PC-3 (cell line): ENCODE results near the gene IL21R. TPM values are rescaled to one million over a fixed set of nuclear protein-coding genes. Genes with fewer than 3 reads are reported as not detected.

Experiments
- ATAC-seq: fragments of 200-7000 bp; cut with Tn5 transposase; 2 replicates; pipeline ENCODE4 v1.9.1; 2020; ENCODE audit warnings: mild to moderate bottlenecking, moderate library complexity
- BruUV-seq: library from RNA; stranded (reverse); fragments of 400-500 nt; replicated peaks from 2 replicates; lab custom pipeline; 2021; lab: Mats Ljungman, UMichigan
- CTCF ChIA-PET: fragments of 300-600 bp; sonication (Branson Sonifier 250); formaldehyde crosslinking; loops from one replicate; lab custom pipeline; 2022; ENCODE audit warnings: antibody characterized with exemption; lab: Charles Lee
- POLR2A ChIA-PET: fragments of 300-600 bp; sonication (Branson Sonifier 250); formaldehyde crosslinking; loops from one replicate; lab custom pipeline; 2022; ENCODE audit warnings: antibody characterized with exemption; ENCODE audit not compliant: unreplicated experiment; lab: Charles Lee
- DNase-seq: peaks from one replicate; pipeline ENCODE4 v3.0.0-alpha.2; 2015
- H2AFZ ChIP-seq: fragments of 300-600 bp; sonication (generic); 2 replicates; pipeline ENCODE4 v1.6.0; 2016; ENCODE audit warnings: antibody characterized with exemption, low read length
- H3F3A ChIP-seq: fragments of 300-600 bp; sonication (generic); one replicate; pipeline ENCODE4 v1.6.0; 2017; ENCODE audit warnings: antibody characterized with exemption, low read length, control low read depth, mild to moderate bottlenecking; ENCODE audit not compliant: unreplicated experiment
- H3K27ac ChIP-seq: fragments of 300-600 bp; sonication (generic); 2 replicates; pipeline ENCODE4 v1.5.1; 2016; ENCODE audit warnings: mild to moderate bottlenecking, low read length
- H3K27me3 ChIP-seq: fragments of 300-600 bp; sonication (generic); 2 replicates; pipeline ENCODE4 v1.6.1; 2016; ENCODE audit warnings: low read length, mixed read lengths
- H3K36me3 ChIP-seq: fragments of 300-600 bp; sonication (generic); 2 replicates; pipeline ENCODE4 v1.6.1; 2016; ENCODE audit warnings: low read depth, mixed run types, low read length, mixed read lengths
- H3K4me1 ChIP-seq: fragments of 300-600 bp; sonication (generic); 2 replicates; pipeline ENCODE4 v1.5.1; 2016; ENCODE audit warnings: low read length; ENCODE audit not compliant: insufficient read depth
- H3K4me2 ChIP-seq: fragments of 300-600 bp; sonication (generic); 2 replicates; pipeline ENCODE4 v1.6.0; 2016; ENCODE audit warnings: low read length
- H3K4me3 ChIP-seq: fragments of 300-600 bp; sonication (generic); 2 replicates; pipeline ENCODE4 v1.5.1; 2016; ENCODE audit warnings: mild to moderate bottlenecking, low read length, mixed read lengths
- H3K79me2 ChIP-seq: fragments of 300-600 bp; sonication (generic); 2 replicates; pipeline ENCODE4 v1.6.1; 2017; ENCODE audit warnings: low read length, mixed read lengths
- H3K9ac ChIP-seq: fragments of 300-600 bp; sonication (generic); 2 replicates; pipeline ENCODE4 v1.6.0; 2016; ENCODE audit warnings: mild to moderate bottlenecking, low read length
- H3K9me2 ChIP-seq: fragments of 300-600 bp; sonication (generic); replicated peaks from 2 replicates; pipeline ENCODE4 v1.6.1; 2016; ENCODE audit warnings: mixed run types, low read length, mixed read lengths
- H3K9me3 ChIP-seq: fragments of 300-600 bp; sonication (generic); 2 replicates; pipeline ENCODE4 v1.6.1; 2016; ENCODE audit warnings: low read length, mixed read lengths
- H4K20me1 ChIP-seq: fragments of 300-600 bp; sonication (generic); 2 replicates; pipeline ENCODE4 v1.6.1; 2016; ENCODE audit warnings: low read length, mixed read lengths
- EZH2 ChIP-seq: fragments of 300-600 bp; sonication (generic); IDR thresholded peaks from one replicate; pipeline ENCODE4 v1.6.1; 2017; ENCODE audit warnings: antibody characterized with exemption, mild to moderate bottlenecking, low read length; ENCODE audit not compliant: unreplicated experiment
- EZH2phosphoT487 ChIP-seq: fragments of 300-600 bp; sonication (generic); IDR thresholded peaks from 2 replicates; pipeline ENCODE4 v1.6.1; 2018; ENCODE audit warnings: mild to moderate bottlenecking, antibody characterized with exemption, low read length, borderline replicate concordance
- intact Hi-C: fragments of 100-400 bp; cut with micrococcal nuclease; formaldehyde crosslinking; loops from 2 replicates; pipeline ENCODE4 v1.9.0; 2023
- total RNA-seq: library from RNA; depleted of rRNA; stranded (reverse); fragments of >200 nt; gene quantifications from 2 replicates; pipeline ENCODE4 v1.2.3, GENCODE V29; 2014
- TF ChIP-seq, protein P1 (sequence below): fragments of 300-600 bp; sonication (generic); conservative IDR thresholded peaks from 2 replicates; pipeline ENCODE4 v1.5.1; 2017; ENCODE audit warnings: antibody characterized with exemption, low read depth, mild to moderate bottlenecking, low read length

IL21R gene
- total RNA-seq, 1 experiment from 2014 or later = 0.55 TPM

DNA sequence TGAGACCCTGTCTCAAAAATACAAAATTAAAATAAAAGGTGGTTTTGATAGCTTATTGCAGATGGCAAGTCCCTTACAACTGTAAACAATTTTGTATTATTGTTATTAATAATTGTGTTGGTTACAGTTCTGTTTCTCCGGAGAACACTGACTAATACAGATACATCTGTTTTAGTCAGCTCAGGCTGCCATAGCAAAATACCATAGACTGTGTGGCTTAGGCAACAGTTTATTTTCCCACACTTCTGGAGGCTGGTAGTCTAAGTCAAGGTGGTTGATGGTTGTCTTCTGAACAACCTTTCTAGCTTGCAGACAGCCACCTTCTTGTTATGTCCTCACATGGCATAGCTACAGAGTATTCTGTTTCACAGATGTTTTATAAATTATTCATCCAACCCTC lies 14.2 kb upstream of the IL21R start:
- H3K9ac ChIP-seq = no peak overlapping the region
- H3K4me3 ChIP-seq = no peak overlapping the region
- no peak overlapping the region for H3K27ac ChIP-seq
- intact Hi-C loops = no loop called here
- H3K9me3 ChIP-seq = no peaks in the 10 kb centered on the region
- no peaks in the 10 kb centered on the region for H3K4me1 ChIP-seq
- no TSS peak for BruUV-seq
- no peak for DNase-seq
- no peaks in the 10 kb centered on the region for H3K36me3 ChIP-seq
- no peaks in the 10 kb centered on the region for H3K27me3 ChIP-seq
- H3K4me2 ChIP-seq = no peak overlapping the region
- no peaks in the 10 kb centered on the region for H4K20me1 ChIP-seq
- no peak for TF ChIP-seq EZH2
- TF ChIP-seq, protein P1, sequence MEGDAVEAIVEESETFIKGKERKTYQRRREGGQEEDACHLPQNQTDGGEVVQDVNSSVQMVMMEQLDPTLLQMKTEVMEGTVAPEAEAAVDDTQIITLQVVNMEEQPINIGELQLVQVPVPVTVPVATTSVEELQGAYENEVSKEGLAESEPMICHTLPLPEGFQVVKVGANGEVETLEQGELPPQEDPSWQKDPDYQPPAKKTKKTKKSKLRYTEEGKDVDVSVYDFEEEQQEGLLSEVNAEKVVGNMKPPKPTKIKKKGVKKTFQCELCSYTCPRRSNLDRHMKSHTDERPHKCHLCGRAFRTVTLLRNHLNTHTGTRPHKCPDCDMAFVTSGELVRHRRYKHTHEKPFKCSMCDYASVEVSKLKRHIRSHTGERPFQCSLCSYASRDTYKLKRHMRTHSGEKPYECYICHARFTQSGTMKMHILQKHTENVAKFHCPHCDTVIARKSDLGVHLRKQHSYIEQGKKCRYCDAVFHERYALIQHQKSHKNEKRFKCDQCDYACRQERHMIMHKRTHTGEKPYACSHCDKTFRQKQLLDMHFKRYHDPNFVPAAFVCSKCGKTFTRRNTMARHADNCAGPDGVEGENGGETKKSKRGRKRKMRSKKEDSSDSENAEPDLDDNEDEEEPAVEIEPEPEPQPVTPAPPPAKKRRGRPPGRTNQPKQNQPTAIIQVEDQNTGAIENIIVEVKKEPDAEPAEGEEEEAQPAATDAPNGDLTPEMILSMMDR = no peak
- no peak for TF ChIP-seq EZH2phosphoT487
- no peaks in the 10 kb centered on the region for H3K79me2 ChIP-seq
- ATAC-seq = no peak
- no peak overlapping the region for H2AFZ ChIP-seq
- ChIA-PET POLR2A (no interaction called here), CTCF (no interaction called here)
- H3K9me2 ChIP-seq = no peaks in the 10 kb centered on the region
- no peaks in the 10 kb centered on the region for H3F3A ChIP-seq

DNA sequence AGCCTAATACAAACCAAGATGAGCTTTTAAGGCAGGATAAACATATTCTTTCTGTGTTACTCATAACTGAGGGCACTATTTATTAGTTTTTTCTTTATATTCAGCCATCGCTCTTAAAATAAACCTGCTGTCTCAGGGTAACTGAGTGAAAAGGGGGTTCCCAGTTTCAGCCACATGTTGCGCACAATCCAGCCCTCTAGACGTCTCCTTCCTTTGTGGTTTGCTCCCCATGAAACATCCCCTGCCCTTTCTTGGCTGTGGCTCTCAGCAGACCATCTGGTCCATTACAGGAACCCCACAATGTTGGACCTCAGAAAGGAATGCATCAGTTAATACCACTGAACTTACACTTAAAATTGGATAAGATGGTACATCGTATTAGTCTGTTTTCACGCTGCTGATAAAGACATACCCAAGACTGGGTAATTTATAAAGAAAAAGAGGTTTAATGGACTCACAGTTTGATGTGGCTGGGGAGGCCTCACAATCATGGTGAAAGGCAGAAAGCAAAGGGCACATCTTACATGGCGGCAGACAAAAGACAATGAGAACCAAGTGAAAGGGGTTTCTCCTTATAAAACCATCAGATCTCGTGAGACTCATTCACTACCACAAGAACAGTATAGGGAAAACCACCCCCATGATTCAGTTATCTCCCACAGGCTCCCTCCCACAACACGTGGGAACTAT lies 12.6 kb upstream of the IL21R start:
- H2AFZ ChIP-seq = no peak overlapping the region
- CTCF ChIA-PET = no interaction called here

DNA sequence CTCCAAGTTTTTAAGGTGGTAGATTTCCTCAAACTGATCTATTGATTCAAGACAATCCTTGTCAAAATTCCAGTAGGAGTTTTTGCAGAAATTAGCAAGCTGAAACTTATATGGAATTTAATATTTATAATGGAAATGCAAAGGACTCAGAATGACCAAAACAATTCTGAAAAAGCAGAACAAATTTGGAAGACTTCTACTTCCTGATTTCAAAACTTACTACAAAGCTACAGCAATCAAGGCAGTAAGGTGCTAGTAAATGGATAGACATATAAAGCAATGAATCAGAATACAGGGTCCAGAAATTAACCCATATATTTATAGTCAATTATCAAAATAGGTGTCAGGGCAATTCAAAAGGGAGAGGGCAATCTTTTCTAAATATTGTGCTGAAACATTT lies 11.8 kb upstream of the IL21R start:
- Histone ChIP-seq H3K27me3 (no peaks in the 10 kb centered on the region; the same call in 1 of the 2 replicates), H3K27ac (no peak overlapping the region), H3K4me3 (no peak overlapping the region), H3K4me1 (no peaks in the 10 kb centered on the region), H3K79me2 (no peaks in the 10 kb centered on the region), H4K20me1 (no peaks in the 10 kb centered on the region), H3K4me2 (no peak overlapping the region), H3K9me3 (no peaks in the 10 kb centered on the region), H3K36me3 (no peaks in the 10 kb centered on the region), H3K9me2 (no peaks in the 10 kb centered on the region), H3F3A (no peaks in the 10 kb centered on the region), H3K9ac (no peak overlapping the region), H2AFZ (no peak overlapping the region)
- no peak for DNase-seq
- intact Hi-C loops = no loop called here
- ChIA-PET CTCF (no interaction called here), POLR2A (no interaction called here)
- BruUV-seq = no TSS peak
- no peak for ATAC-seq
- TF ChIP-seq EZH2 (no peak), EZH2phosphoT487 (no peak)
- TF ChIP-seq, protein P1 = no peak

More for the DNA sequence above, 12.6 kb upstream of the IL21R start:
- Histone ChIP-seq H3K9ac (no peak overlapping the region), H3K36me3 (no peaks in the 10 kb centered on the region), H3K27me3 (no peaks in the 10 kb centered on the region), H4K20me1 (no peaks in the 10 kb centered on the region), H3K4me3 (no peak overlapping the region), H3K79me2 (no peaks in the 10 kb centered on the region), H3F3A (no peaks in the 10 kb centered on the region), H3K4me2 (no peak overlapping the region), H3K9me3 (no peaks in the 10 kb centered on the region), H3K4me1 (no peaks in the 10 kb centered on the region), H3K27ac (no peak overlapping the region), H3K9me2 (no peaks in the 10 kb centered on the region)
- TF ChIP-seq, protein P1 = no peak
- intact Hi-C loops = no loop called here
- POLR2A ChIA-PET = no interaction called here
- ATAC-seq = no peak
- no TSS peak for BruUV-seq
- DNase-seq = no peak
